ENCODE data around the gene FAAP100.

GRCh38 chr17:81561494-81561885 lies 9.3 kb upstream of the FAAP100 start:
- TF ChIP-seq CTCF (IDR thresholded peaks at IDR 0.05), result no peak
- TF ChIP-seq POLR2A (IDR thresholded peaks at IDR 0.05), result no peak

Measured in ovary (tissue), 3 donors.